22Rv1 (cell line): ENCODE measurements around the gene MBP.

ENCODE experiments used
- H3K27ac ChIP-seq: fragments of 450-650 bp; 2 replicates; pipeline ENCODE4 v1.5.1; 2017
- CTCF ChIP-seq: fragments of 450-650 bp; IDR thresholded peaks from 2 replicates; pipeline ENCODE4 v1.5.1; 2017; ENCODE audit warnings: mild to moderate bottlenecking
- ZFX ChIP-seq: fragments of 450-650 bp; IDR thresholded peaks from 2 replicates; pipeline ENCODE4 v1.6.1; 2017; ENCODE audit warnings: antibody characterized with exemption, borderline replicate concordance

Gene MBP

GRCh38 chr18:77007251-77007650 is 125.3 kb downstream of the MBP start:
- H3K27ac ChIP-seq = no peak overlapping the region
- no peak for TF ChIP-seq ZFX
- no peak for TF ChIP-seq CTCF

GRCh38 chr18:77006305-77007175 is 126.0 kb downstream of the MBP start:
- no peak for TF ChIP-seq CTCF
- no peak for TF ChIP-seq ZFX
- H3K27ac ChIP-seq = no peak overlapping the region

GRCh38 chr18:77005651-77006195 is 126.9 kb downstream of the MBP start:
- no peak overlapping the region for H3K27ac ChIP-seq

GRCh38 chr18:77004555-77005380 is 127.8 kb downstream of the MBP start:
- no peak for TF ChIP-seq ZFX
- no peak for TF ChIP-seq CTCF
- H3K27ac ChIP-seq = no peak overlapping the region

More at GRCh38 chr18:77005651-77006195, 126.9 kb downstream of the MBP start:
- TF ChIP-seq ZFX (no peak), CTCF (no peak)

GRCh38 chr18:77003316-77003715 is 129.3 kb downstream of the MBP start:
- no peak for TF ChIP-seq CTCF
- TF ChIP-seq ZFX = no peak
- no peak overlapping the region for H3K27ac ChIP-seq

- no peak overlapping the region for H3K27ac ChIP-seq
- TF ChIP-seq CTCF (no peak), ZFX (no peak)
Observed at GRCh38 chr18:77002496-77002895, 130.1 kb downstream of the MBP start.
